GM12878 (cell line): ENCODE data around the gene CEP19. TPM values are rescaled to one million over a fixed set of nuclear protein-coding genes. Genes with fewer than 3 reads are reported as not detected.
A peak's percentile ranks its signal among the peaks of the same experiment; 100 is the strongest.

Source experiments
- ATAC-seq: fragments of 200-7000 bp; cut with Tn5 transposase; 3 replicates; pipeline ENCODE4 v1.9.1; 2020; ENCODE audit warnings: mild to moderate bottlenecking, moderate library complexity
- BruUV-seq: library from RNA; stranded (reverse); fragments of 400-500 nt; replicated peaks from 2 replicates; lab custom pipeline; 2021; lab: Mats Ljungman, UMichigan
- CTCF ChIA-PET: fragments of 300-600 bp; sonication (Branson Sonifier 250); formaldehyde crosslinking; extraction: SDS; loops from one replicate; lab custom pipeline; 2021; ENCODE audit warnings: inconsistent platforms; lab: Yijun Ruan, JAX
- POLR2A ChIA-PET: fragments of 350-600 bp; formaldehyde crosslinking; extraction: SDS; loops from one replicate; lab custom pipeline; 2021; ENCODE audit warnings: inconsistent platforms; lab: Charles Lee
- RAD21 ChIA-PET: fragments of 300-600 bp; sonication (Branson Sonifier 250); formaldehyde crosslinking; loops from one replicate; lab custom pipeline; 2023; ENCODE audit warnings: antibody characterized with exemption; ENCODE audit not compliant: unreplicated experiment; lab: Charles Lee
- SMC1A ChIA-PET: fragments of 300-600 bp; sonication (Branson Sonifier 250); formaldehyde crosslinking; loops from one replicate; lab custom pipeline; 2023; ENCODE audit not compliant: unreplicated experiment, uncharacterized antibody; lab: Charles Lee
- DNase-seq: peaks from one replicate; pipeline ENCODE4 v3.0.0-alpha.2; 2011; ENCODE audit warnings: low read depth, low spot score
- FAIRE-seq: peaks from 3 replicates; lab custom pipeline; 2011; peaks lifted over from hg19 to GRCh38; lab: Jason Lieb, UNC
- H2AFZ ChIP-seq: 2 replicates; pipeline ENCODE4 v1.6.0; 2011; ENCODE audit warnings: low read depth, low read length, control low read depth; ENCODE audit not compliant: control insufficient read depth
- H3K27ac ChIP-seq: 2 replicates; pipeline ENCODE4 v1.5.1; 2011; ENCODE audit warnings: control low read depth; ENCODE audit not compliant: control insufficient read depth, insufficient read depth
- H3K27me3 ChIP-seq, 2 experiments: replicated peaks in 1 of 2; 2 replicates each; pipeline versions ENCODE4 v1.6.0 to v1.6.1; 2011; ENCODE audit warnings: low read length in 1 of 2; ENCODE audit not compliant: control insufficient read depth in 2 of 2, insufficient read depth in 2 of 2
- H3K36me3 ChIP-seq, 2 experiments: 2 replicates each; pipeline ENCODE4 v1.5.1; 2011; ENCODE audit warnings: low read length in 1 of 2; ENCODE audit not compliant: control insufficient read depth in 2 of 2, insufficient read depth in 2 of 2
- H3K4me1 ChIP-seq: 2 replicates; pipeline ENCODE4 v1.6.1; 2011; ENCODE audit warnings: mild to moderate bottlenecking, low read length, moderate library complexity, mixed read lengths; ENCODE audit not compliant: control insufficient read depth, insufficient read depth
- H3K4me2 ChIP-seq: 2 replicates; pipeline ENCODE4 v1.6.0; 2011; ENCODE audit warnings: control low read depth; ENCODE audit not compliant: control insufficient read depth, insufficient read depth
- H3K4me3 ChIP-seq: fragments of 200-600 bp; sonication (generic); 2 replicates; pipeline ENCODE4 v1.5.1; 2016
- H3K79me2 ChIP-seq: 2 replicates; pipeline ENCODE4 v1.6.0; 2011; ENCODE audit warnings: low read length; ENCODE audit not compliant: control insufficient read depth, insufficient read depth
- H3K9ac ChIP-seq: 2 replicates; pipeline ENCODE4 v1.8.0; 2011; ENCODE audit warnings: low read length, control low read depth, mixed read lengths; ENCODE audit not compliant: control insufficient read depth, insufficient read depth
- H3K9me3 ChIP-seq: replicated peaks from 3 replicates; pipeline ENCODE4 v1.5.1; 2011; ENCODE audit warnings: mild to moderate bottlenecking, low read length; ENCODE audit not compliant: control insufficient read depth, insufficient read depth
- H4K20me1 ChIP-seq: 2 replicates; pipeline ENCODE4 v1.6.0; 2011; ENCODE audit not compliant: control insufficient read depth, insufficient read depth
- BMI1 ChIP-seq: fragments of 450-650 bp; IDR thresholded peaks from 2 replicates; pipeline ENCODE4 v1.6.1; 2016; ENCODE audit warnings: mild to moderate bottlenecking, moderate library complexity, borderline replicate concordance
- CHD1 ChIP-seq: IDR thresholded peaks from 2 replicates; pipeline ENCODE4 v1.6.1; 2012; ENCODE audit warnings: low read depth, low read length, improper control_type of control experiment
- EED ChIP-seq: sonication (generic); IDR thresholded peaks from 2 replicates; pipeline ENCODE4 v1.6.1; 2016; ENCODE audit warnings: antibody characterized with exemption, low read depth
- FOXK2 ChIP-seq: fragments of 450-650 bp; IDR thresholded peaks from 2 replicates; pipeline ENCODE4 v1.6.1; 2017; ENCODE audit warnings: mild to moderate bottlenecking, moderate library complexity
- GABPA ChIP-seq: IDR thresholded peaks from 2 replicates; pipeline ENCODE4 v1.6.1; 2014; ENCODE audit warnings: antibody characterized with exemption, low read depth, mild to moderate bottlenecking, inconsistent platforms
- MEF2A ChIP-seq: IDR thresholded peaks from 2 replicates; pipeline ENCODE4 v1.6.1; 2011; ENCODE audit warnings: low read depth, mild to moderate bottlenecking, low read length, moderate library complexity; ENCODE audit not compliant: insufficient read depth
- MTA3 ChIP-seq: IDR thresholded peaks from 2 replicates; pipeline ENCODE4 v1.6.1; 2012; ENCODE audit warnings: low read length, inconsistent platforms, borderline replicate concordance
- MXI1 ChIP-seq: fragments of 150-350 bp; IDR thresholded peaks from 2 replicates; pipeline ENCODE4 v1.6.1; 2011; ENCODE audit warnings: low read depth, mild to moderate bottlenecking, inconsistent platforms, low read length, improper control_type of control experiment
- TCF7 ChIP-seq: IDR thresholded peaks from 2 replicates; pipeline ENCODE4 v1.6.1; 2014; ENCODE audit warnings: antibody characterized with exemption, borderline replicate concordance
- ZNF217 ChIP-seq: fragments of 450-650 bp; IDR thresholded peaks from 2 replicates; pipeline ENCODE4 v1.6.1; 2017; ENCODE audit warnings: antibody characterized with exemption, mild to moderate bottlenecking
- whole genome bisulfite sequencing: methylation state at CpG from one replicate; pipeline ENCODE4 v1.1.6; 2016; ENCODE audit warnings: low lambda C conversion rate; ENCODE audit not compliant: insufficient replicate concordance, insufficient coverage; ENCODE audit errors: missing lambda C conversion rate; 5-methylcytosine and 5-hydroxymethylcytosine counted together
- in situ Hi-C: fragments of 300-500 bp; cut with MboI; formaldehyde crosslinking; loops from 9 replicates; pipeline ENCODE4 v1.14.3; 2018; ENCODE audit warnings: mixed read lengths
- intact Hi-C: fragments of 100-400 bp; cut with micrococcal nuclease; formaldehyde crosslinking; loops from one replicate; pipeline ENCODE4 v1.14.2; 2022; ENCODE audit not compliant: unreplicated experiment
- polyA plus RNA-seq, 11 experiments: library from polyadenylated mRNA; depleted of rRNA in 4 of 11; unstranded in 6 of 11; stranded (reverse) in 5 of 11; fragments of >200 nt; fragmentation: Nextera tagmentation in 4 of 11; fragmentation: Illumina TruSeq in 1 of 11; extraction: Ambion mirVana in 4 of 11; extraction: Trizol in 1 of 11; gene quantifications; 1 replicate in 1 of 11; 2 replicates in 10 of 11; pipeline versions ENCODE4 v1.2.1 to v1.2.3, GENCODE V29; 2011 to 2016; ENCODE audit warnings: inconsistent platforms in 2 of 11, missing spikeins in 2 of 11, low read depth in 1 of 11
- total RNA-seq, 4 experiments: library from RNA; depleted of rRNA in 3 of 4; stranded (reverse); fragments of >200 nt in 3 of 4; fragmentation: Illumina TruSeq in 1 of 4; extraction: Trizol in 1 of 4; gene quantifications; 2 replicates each; pipeline versions ENCODE4 v1.2.1 to v1.2.3, GENCODE V29; 2013 to 2021

The CEP19 gene
- total and polyA plus RNA-seq, 10 of the 15 experiments (the other 5 are each of a cell fraction or from before 2014, with no cell fraction given): 1.9 to 5.9 (median 2.7) TPM

- Histone ChIP-seq H2AFZ (no peak overlapping the region), H3K4me1 (no peaks in the 10 kb centered on the region), H3K27ac (no peak overlapping the region), H3K27me3 (no peaks in the 10 kb centered on the region), H3K36me3 (no peaks in the 10 kb centered on the region; a peak in 1 of 4 replicates), H4K20me1 (no peaks in the 10 kb centered on the region), H3K4me3 (no peak overlapping the region), H3K4me2 (no peak overlapping the region), H3K9ac (no peak overlapping the region), H3K9me3 (no peaks in the 10 kb centered on the region), H3K79me2 (peaks cover 1% of the 10 kb centered on the region)
- BruUV-seq: no TSS peak
- TF ChIP-seq CHD1 (no peak), ZNF217 (no peak), MEF2A (no peak), MXI1 (no peak), GABPA (no peak), EED (no peak), BMI1 (no peak), FOXK2 (no peak), TCF7 (no peak), MTA3 (no peak)
- ChIA-PET RAD21 (interaction anchor here (0.6 to 1.7 kb wide), 3 partner anchors 20 to 35 kb away, joined by 3 to 5 read pairs (median 4); no protein-coding TSS in a partner anchor), POLR2A (interaction anchor here (0.8 kb wide), 1 partner anchor 8 kb away, joined by 4 read pairs; no protein-coding TSS in a partner anchor), CTCF (interaction anchor here (0.9 to 1.5 kb wide), 5 partner anchors 12 to 634 kb away, joined by 3 to 5 read pairs (median 3); no protein-coding TSS in a partner anchor), SMC1A (interaction anchor here (0.7 to 1.9 kb wide), 4 partner anchors 10 to 841 kb away, joined by 3 to 5 read pairs (median 4); no protein-coding TSS in a partner anchor)
- in situ Hi-C loops: no loop called here
- WGBS: 95% methylated on average over 8 of the region's 8 CpGs
- DNase-seq (no peak), FAIRE-seq (peak; percentile 27), ATAC-seq (no peak)
- intact Hi-C loops: no loop called here
Measured at GRCh38 chr3:196707566-196707965, 4.5 kb downstream of the CEP19 start.
